NT2/D1 (cell line): Measurements from ENCODE around the gene MAP3K9.

Experiments
- DNase-seq: peaks from one replicate; pipeline ENCODE4 v3.0.0-alpha.2; 2011; ENCODE audit warnings: low read depth, low spot score
- H3K27me3 ChIP-seq: 2 replicates; pipeline ENCODE4 v1.6.0; 2011; ENCODE audit warnings: mild to moderate bottlenecking; ENCODE audit not compliant: insufficient read length, insufficient read depth
- H3K36me3 ChIP-seq: 2 replicates; pipeline ENCODE4 v1.6.1; 2011; ENCODE audit warnings: mild to moderate bottlenecking, low read length, mixed read lengths; ENCODE audit not compliant: insufficient read depth, insufficient read length
- H3K4me1 ChIP-seq: 2 replicates; pipeline ENCODE4 v1.5.1; 2011; ENCODE audit not compliant: insufficient read depth, insufficient read length
- H3K4me3 ChIP-seq: 2 replicates; pipeline ENCODE4 v1.5.1; 2011; ENCODE audit warnings: low read depth; ENCODE audit not compliant: insufficient read length
- H3K9ac ChIP-seq: 2 replicates; pipeline ENCODE4 v1.6.0; 2011; ENCODE audit warnings: low read depth; ENCODE audit not compliant: insufficient read length
- H3K9me3 ChIP-seq: 2 replicates; pipeline ENCODE4 v1.5.1; 2011; ENCODE audit warnings: mild to moderate bottlenecking, low read length; ENCODE audit not compliant: insufficient read depth
- SUZ12 ChIP-seq: IDR thresholded peaks from 2 replicates; pipeline ENCODE4 v1.6.1; 2011; ENCODE audit not compliant: insufficient read length, insufficient read depth; ENCODE audit errors: extremely low read depth
- YY1 ChIP-seq: IDR thresholded peaks from 2 replicates; pipeline ENCODE4 v1.6.1; 2011; ENCODE audit not compliant: insufficient read length, insufficient read depth
- ZNF274 ChIP-seq: IDR thresholded peaks from 2 replicates; pipeline ENCODE4 v1.6.1; 2011; ENCODE audit warnings: mild to moderate bottlenecking, low read depth, low read length

Gene MAP3K9

DNA sequence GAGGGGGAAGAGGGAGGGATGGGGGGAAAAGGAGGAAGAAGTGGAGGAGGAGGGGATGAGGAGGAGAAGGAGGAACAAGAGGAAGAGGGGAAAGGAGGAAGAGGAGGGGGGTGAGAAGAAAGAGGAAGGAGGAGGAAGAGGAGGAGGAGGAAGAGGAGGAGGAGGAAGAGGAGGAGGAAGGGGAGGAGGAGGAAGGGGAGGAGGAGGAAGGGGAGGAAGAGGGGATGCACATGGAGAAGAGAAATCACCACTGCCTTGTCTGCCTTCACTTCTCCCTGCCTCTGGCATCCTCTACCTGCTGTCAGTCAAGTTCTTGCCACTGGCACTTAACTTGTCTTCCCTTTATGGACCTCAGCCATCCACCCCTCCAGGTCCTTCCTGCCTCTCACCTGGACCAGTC, 107.7 kb downstream of the MAP3K9 start:
- TF ChIP-seq ZNF274, result no peak
- TF ChIP-seq SUZ12, result no peak
- TF ChIP-seq YY1, result no peak
- peaks cover 4% of the 10 kb centered on the region for H3K4me1 ChIP-seq
- no peak for DNase-seq

DNA sequence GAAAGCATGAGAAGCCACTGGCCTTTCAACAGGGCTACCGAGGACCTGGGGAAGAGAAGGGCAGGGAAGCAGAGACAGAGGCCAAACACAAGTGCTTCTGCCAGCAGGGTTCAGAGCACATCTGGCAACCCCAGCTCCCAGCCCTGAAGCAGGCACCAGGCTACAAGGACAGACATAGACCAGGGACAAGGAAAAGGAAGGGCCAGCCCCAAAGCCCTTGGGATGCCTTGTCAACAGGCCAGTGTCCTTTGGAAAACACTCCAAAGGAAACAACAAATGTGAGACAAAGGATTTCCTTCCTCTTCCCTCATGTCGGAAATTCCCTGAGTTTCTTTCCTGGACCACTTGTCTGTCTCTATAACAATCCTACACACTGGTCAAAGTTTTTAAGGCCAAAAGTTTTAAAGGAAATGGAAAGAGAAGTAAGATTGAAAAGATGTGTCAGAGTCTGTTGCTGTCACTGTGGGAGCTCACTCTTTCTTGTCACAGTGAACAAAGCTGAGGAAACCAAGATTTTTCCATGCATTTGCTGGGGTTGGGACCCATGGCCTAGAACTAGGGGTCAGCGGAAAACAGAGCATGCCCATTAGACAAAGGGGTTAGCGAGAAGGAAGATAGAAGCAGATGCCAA, 108.2 kb downstream of the MAP3K9 start:
- H3K4me1 ChIP-seq, result peaks cover 4% of the 10 kb centered on the region
- no peak for DNase-seq
- H3K4me3 ChIP-seq, result no peak overlapping the region
- no peak overlapping the region for H3K9ac ChIP-seq
- no peaks in the 10 kb centered on the region for H3K27me3 ChIP-seq
- H3K36me3 ChIP-seq, result no peaks in the 10 kb centered on the region
- H3K9me3 ChIP-seq, result no peaks in the 10 kb centered on the region
- no peak for TF ChIP-seq SUZ12

More for the DNA sequence above, 107.7 kb downstream of the MAP3K9 start:
- H3K9me3 ChIP-seq, result no peaks in the 10 kb centered on the region
- no peak overlapping the region for H3K9ac ChIP-seq
- no peaks in the 10 kb centered on the region for H3K27me3 ChIP-seq
- no peak overlapping the region for H3K4me3 ChIP-seq
- H3K36me3 ChIP-seq, result no peaks in the 10 kb centered on the region

DNA sequence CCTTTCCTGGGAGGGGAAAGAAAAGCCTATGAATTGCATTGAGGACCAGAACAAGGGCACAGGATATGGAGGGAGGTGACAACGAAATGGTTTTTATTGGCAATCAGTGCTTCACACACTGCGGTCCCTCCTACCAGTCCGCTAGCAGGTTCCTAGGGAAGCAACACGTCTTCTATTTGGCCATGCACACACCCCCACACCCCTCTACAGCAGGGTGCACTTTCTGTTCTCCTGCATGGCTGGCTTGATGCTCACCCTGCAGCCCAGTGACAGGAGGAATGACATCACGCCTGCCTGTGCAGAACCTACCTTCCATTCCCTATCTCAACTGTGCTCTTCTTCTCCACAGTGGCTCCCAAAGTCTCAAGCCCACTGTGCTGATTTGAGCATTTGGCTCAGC, 109.7 kb downstream of the MAP3K9 start:
- H3K9me3 ChIP-seq, result no peaks in the 10 kb centered on the region
- no peak for DNase-seq
- no peaks in the 10 kb centered on the region for H3K27me3 ChIP-seq
- no peak for TF ChIP-seq YY1
- TF ChIP-seq ZNF274, result no peak
- no peak for TF ChIP-seq SUZ12
- no peak overlapping the region for H3K4me3 ChIP-seq
- no peak overlapping the region for H3K9ac ChIP-seq
- H3K36me3 ChIP-seq, result no peaks in the 10 kb centered on the region
- peaks cover 2% of the 10 kb centered on the region for H3K4me1 ChIP-seq

DNA sequence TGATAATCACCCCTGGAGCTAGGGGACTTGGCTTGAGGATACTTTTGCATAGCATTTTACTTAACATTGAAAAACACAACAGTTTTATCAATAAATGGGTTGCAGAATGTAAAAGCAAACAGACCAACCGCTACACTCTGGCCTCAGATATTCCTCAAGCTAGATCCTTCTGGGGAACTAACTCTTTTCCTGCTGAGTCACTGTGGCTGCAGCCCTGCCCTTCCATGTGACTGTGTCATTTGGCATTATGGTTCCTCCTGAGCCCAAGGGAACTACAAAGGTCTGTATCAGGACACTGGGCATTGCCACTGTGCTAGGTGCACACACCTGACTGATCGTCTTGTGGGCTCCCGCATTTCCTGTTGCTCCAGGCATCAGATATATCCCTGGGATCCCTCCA, 111.0 kb downstream of the MAP3K9 start:
- DNase-seq, result no peak
- H3K27me3 ChIP-seq, result no peaks in the 10 kb centered on the region
- H3K9ac ChIP-seq, result no peak overlapping the region
- H3K4me3 ChIP-seq, result no peak overlapping the region
- H3K36me3 ChIP-seq, result no peaks in the 10 kb centered on the region
- peaks cover 2% of the 10 kb centered on the region for H3K4me1 ChIP-seq
- no peaks in the 10 kb centered on the region for H3K9me3 ChIP-seq
- TF ChIP-seq ZNF274 (no peak), SUZ12 (no peak), YY1 (no peak)

DNA sequence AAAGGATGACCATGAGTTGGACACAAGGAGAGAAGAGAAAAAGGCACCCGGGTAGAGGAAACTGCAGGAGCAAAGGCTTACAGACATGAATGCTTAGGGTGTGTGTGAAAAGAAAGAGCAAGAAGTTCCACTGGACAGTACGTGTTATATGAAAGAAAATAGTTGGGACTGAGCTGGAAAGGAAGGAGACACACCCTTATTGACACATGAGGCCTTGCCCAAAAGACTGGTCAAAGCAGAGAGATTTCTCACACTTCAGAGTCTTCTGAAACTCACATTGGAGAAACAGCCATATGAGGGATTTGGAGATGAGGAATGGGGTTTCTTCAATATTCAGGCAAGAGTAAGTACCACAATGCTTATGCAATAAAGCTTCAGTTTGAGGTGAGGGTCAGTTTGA, 111.6 kb downstream of the MAP3K9 start:
- H3K4me1 ChIP-seq, result peaks cover 2% of the 10 kb centered on the region
- H3K9ac ChIP-seq, result no peak overlapping the region
- no peak for DNase-seq
- no peaks in the 10 kb centered on the region for H3K9me3 ChIP-seq
- H3K4me3 ChIP-seq, result no peak overlapping the region
- H3K36me3 ChIP-seq, result no peaks in the 10 kb centered on the region
- no peaks in the 10 kb centered on the region for H3K27me3 ChIP-seq
- no peak for TF ChIP-seq ZNF274
- no peak for TF ChIP-seq YY1
- TF ChIP-seq SUZ12, result no peak

DNA sequence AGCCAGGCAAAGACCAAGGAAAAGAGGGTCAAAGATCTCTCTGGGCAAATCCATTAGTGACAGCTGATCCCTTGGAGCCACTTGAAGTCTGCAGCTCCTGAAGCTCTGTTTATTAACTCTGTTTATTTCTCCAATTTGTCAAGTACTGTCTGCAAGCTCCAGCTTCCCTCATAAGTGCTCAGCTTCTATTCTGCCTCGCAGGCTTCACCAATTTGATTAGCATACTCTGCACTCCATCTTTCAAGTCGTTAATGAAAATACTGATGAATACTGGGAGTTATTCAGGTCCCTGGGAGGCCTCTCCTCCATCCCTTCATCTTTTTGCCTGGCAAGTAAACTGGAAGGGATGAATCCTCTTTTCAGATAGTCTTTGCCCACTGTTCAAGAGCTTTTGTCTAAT, 113.3 kb downstream of the MAP3K9 start:
- no peak for DNase-seq
- Histone ChIP-seq H3K4me3 (no peak overlapping the region), H3K9ac (no peak overlapping the region), H3K36me3 (no peaks in the 10 kb centered on the region), H3K4me1 (peaks cover 2% of the 10 kb centered on the region), H3K9me3 (no peaks in the 10 kb centered on the region), H3K27me3 (no peaks in the 10 kb centered on the region)
- TF ChIP-seq YY1 (no peak), SUZ12 (no peak), ZNF274 (no peak)

DNA sequence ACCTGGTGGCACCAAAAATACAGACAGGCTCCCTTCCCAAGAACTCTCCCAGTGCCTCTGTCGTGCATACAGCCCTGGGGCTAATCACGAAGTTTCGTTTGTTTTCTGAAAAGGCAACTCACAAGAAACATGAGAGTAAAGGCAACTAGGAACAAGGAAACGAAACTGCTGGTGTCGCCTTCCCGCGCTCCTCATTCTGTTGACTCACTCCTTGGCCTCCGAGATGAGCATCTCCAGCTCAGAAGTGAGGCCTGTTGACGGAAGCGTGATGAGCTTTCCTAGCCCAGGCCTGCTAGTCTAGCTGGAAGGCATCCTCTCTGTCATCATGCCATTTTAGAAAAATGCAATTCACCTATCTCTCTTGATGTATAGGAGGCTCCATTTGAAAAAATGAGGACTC, 117.1 kb downstream of the MAP3K9 start:
- TF ChIP-seq ZNF274, result no peak
- no peak for TF ChIP-seq SUZ12
- no peak for TF ChIP-seq YY1
- Histone ChIP-seq H3K9ac (no peak overlapping the region), H3K9me3 (no peaks in the 10 kb centered on the region), H3K27me3 (no peaks in the 10 kb centered on the region), H3K4me1 (no peaks in the 10 kb centered on the region), H3K4me3 (no peak overlapping the region), H3K36me3 (no peaks in the 10 kb centered on the region)
- DNase-seq, result no peak

DNA sequence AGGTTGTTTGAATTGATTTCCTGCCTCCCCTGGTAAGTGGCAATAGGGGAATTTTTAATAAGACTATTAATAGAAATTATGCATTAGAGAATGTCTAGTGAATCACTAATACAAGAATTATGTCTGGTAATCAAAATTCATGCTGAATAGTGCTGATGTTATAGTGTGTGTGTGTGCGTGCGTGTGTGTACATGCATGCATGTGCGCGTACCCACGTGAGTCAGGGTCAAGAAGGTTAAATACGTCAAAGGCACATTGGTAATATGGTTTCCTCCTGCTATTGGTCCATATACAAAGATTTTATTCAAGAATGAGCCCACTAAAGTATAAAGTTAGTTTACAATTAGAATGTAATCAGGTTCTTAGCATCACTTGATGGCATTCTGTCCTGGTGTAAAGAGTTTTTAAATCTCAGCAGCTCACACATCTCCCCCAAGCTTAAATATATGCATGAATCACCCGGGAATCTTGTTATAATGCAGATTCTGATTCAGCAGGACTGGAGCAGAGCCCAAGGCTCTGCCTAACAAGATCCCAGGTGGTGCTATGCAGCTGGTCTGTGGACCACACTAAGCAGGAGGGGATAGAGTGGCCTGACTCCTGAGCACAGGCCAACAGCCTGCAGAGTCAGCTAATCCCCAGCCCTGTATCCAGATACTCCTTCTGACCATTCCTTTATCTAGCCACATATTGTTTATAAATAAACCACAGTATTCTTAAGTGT, 123.7 kb downstream of the MAP3K9 start:
- DNase-seq, result no peak
- H3K36me3 ChIP-seq, result no peaks in the 10 kb centered on the region
- no peak overlapping the region for H3K4me3 ChIP-seq

More for the DNA sequence above, 123.7 kb downstream of the MAP3K9 start:
- H3K9me3 ChIP-seq, result no peaks in the 10 kb centered on the region
- no peak overlapping the region for H3K9ac ChIP-seq
- H3K4me1 ChIP-seq, result no peaks in the 10 kb centered on the region
- H3K27me3 ChIP-seq, result no peaks in the 10 kb centered on the region
- TF ChIP-seq SUZ12 (no peak), ZNF274 (no peak), YY1 (no peak)
